ENCODE data around the gene TUBA3E.
"Not testable (repeated sequence)": the region's sequence is repeated elsewhere in the genome, so short reads cannot be mapped to it uniquely, and the experiment has no call there.

The TUBA3E gene

GRCh38 chr2:130198343-130198742 lies at the start of gene TUBA3E:
TSS of gene TUBA3E (minus strand) at chr2:130198439. CDS start at chr2:130198360, 79 bp downstream.
- DNase-seq: no peak

- no peak for DNase-seq
These were observed 48.2 kb upstream of the TUBA3E start for GRCh38 chr2:130246430-130246829.

GRCh38 chr2:130245976-130246375 lies 47.7 kb upstream of the TUBA3E start:
- no peak for DNase-seq

GRCh38 chr2:130243359-130243758 lies 45.1 kb upstream of the TUBA3E start:
- no peak for DNase-seq

GRCh38 chr2:130241041-130241707 lies 42.9 kb upstream of the TUBA3E start:
- no peak for DNase-seq

GRCh38 chr2:130239581-130239980 lies 41.3 kb upstream of the TUBA3E start:
- not testable (repeated sequence) for DNase-seq

GRCh38 chr2:130233066-130233465 lies 34.8 kb upstream of the TUBA3E start:
- DNase-seq: not testable (repeated sequence)

GRCh38 chr2:130231656-130232055 lies 33.4 kb upstream of the TUBA3E start:
- DNase-seq: no peak

GRCh38 chr2:130230907-130231306 lies 32.7 kb upstream of the TUBA3E start:
- DNase-seq: not testable (repeated sequence)

GRCh38 chr2:130230376-130230775 lies 32.1 kb upstream of the TUBA3E start:
- DNase-seq: not testable (repeated sequence)

- peak; percentile 77 for DNase-seq
These were observed 30.9 kb upstream of the TUBA3E start for GRCh38 chr2:130229161-130229510.

- not testable (repeated sequence) for DNase-seq
These were observed 30.4 kb upstream of the TUBA3E start for GRCh38 chr2:130228467-130229160.

GRCh38 chr2:130228005-130228404 lies 29.8 kb upstream of the TUBA3E start:
- not testable (repeated sequence) for DNase-seq

GRCh38 chr2:130222523-130222922 lies 24.3 kb upstream of the TUBA3E start:
- DNase-seq: not testable (repeated sequence)

- not testable (repeated sequence) for DNase-seq
These were observed 22.3 kb upstream of the TUBA3E start for GRCh38 chr2:130220505-130220904.

- DNase-seq: not testable (repeated sequence)
These were observed 20.9 kb upstream of the TUBA3E start for GRCh38 chr2:130219147-130219546.

- not testable (repeated sequence) for DNase-seq
These were observed 8.8 kb upstream of the TUBA3E start for GRCh38 chr2:130207051-130207450.

GRCh38 chr2:130203150-130203549 lies 4.9 kb upstream of the TUBA3E start:
- not testable (repeated sequence) for DNase-seq

GRCh38 chr2:130202518-130202917 lies 4.3 kb upstream of the TUBA3E start:
- peak; percentile 19 for DNase-seq

GRCh38 chr2:130196052-130196451 lies 2.2 kb downstream of the TUBA3E start:
- DNase-seq: not testable (repeated sequence)

- not testable (repeated sequence) for DNase-seq
These were observed 3.1 kb downstream of the TUBA3E start for GRCh38 chr2:130195089-130195635.

GRCh38 chr2:130193824-130194223 lies 4.4 kb downstream of the TUBA3E start:
- DNase-seq: not testable (repeated sequence)

- not testable (repeated sequence) for DNase-seq
These were observed 5.8 kb downstream of the TUBA3E start for GRCh38 chr2:130192451-130192850.

GRCh38 chr2:130191319-130191718 lies 6.9 kb downstream of the TUBA3E start:
- DNase-seq: not testable (repeated sequence)

Measured in RPMI8226 (cell line).